Stimulated activated CD8-positive, alpha-beta memory T cell treated with anti-CD3 and anti-CD28 coated beads, Interleukin-7, amount 100 ng/mL, for 4 hours (primary cell): ENCODE results near the gene GJA4.
"Not testable (repeated sequence)": the region's sequence is repeated elsewhere in the genome, so short reads cannot be mapped to it uniquely, and the experiment has no call there.

ENCODE experiments used
- DNase-seq, 2 donors: peaks; one replicate each; pipeline ENCODE4 v3.0.0-alpha.2; 2020; ENCODE audit warnings: low read depth in 2 of 2

Gene GJA4

DNA sequence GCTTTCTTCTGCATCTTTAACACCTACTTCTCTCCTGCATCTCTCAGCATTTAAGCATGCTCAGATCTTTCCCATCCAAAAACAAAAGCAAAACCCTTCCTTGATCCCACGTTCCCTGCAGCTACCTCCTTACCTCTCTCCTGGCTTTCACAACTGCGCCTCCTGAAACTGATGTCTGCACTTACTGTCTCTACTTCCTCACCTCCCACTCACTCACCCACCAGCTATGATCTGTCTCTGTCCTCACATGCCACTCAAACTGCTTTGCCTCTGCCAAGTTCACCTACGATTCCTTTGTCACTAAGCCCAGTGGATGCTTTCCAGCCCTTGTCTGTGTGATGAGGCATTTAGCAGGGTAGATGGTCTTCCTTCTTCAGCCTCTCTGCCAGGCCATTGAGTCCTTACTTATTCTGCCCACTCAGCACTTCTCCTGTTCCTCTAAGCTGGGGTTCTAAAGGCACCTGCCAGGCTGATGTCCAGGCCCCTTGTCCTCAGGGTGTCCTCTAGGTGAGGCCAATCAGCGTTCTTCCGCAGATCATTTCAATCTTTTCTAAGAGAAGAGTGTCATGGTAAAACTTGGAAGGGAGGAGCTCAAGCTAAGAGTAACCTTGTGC is 21.8 kb upstream of the GJA4 start:
- DNase-seq: no peak

DNA sequence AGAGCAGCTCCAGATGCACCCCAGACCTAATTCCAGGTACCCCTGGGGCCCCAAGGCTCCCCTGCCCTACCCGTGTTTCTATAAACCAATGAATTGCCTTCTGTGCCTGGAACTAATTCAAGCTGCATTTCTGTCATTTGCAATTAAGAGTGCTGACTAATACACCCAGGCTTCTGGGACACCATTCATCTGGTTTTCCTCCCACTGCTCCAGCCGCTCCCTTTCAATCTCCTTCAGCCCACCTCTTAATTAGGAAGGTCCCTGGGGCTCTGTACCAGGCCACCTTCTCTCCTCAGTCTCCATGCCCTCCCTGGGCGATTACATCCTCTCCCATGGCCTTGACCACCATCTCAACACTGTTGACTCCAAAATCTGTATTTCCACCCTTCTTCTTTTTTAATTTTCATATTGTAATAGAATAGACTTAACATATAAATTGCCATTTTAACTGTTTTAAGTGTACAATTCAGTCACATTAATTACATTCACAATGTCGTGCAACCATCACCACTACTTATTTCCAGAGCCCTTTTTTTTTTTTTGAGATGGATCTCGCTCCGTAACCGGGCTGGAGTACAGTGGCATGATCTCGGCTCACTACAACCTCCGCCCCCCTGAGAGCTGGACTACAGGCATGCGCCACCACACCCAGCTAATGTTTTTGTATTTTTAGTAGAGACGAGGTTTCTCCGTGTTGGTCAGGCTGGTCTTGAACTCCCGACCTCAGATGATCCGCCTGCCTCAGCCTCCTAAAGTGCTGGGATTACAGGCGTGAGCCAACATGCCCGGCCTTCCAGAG is 21.0 kb upstream of the GJA4 start:
- no peak for DNase-seq

DNA sequence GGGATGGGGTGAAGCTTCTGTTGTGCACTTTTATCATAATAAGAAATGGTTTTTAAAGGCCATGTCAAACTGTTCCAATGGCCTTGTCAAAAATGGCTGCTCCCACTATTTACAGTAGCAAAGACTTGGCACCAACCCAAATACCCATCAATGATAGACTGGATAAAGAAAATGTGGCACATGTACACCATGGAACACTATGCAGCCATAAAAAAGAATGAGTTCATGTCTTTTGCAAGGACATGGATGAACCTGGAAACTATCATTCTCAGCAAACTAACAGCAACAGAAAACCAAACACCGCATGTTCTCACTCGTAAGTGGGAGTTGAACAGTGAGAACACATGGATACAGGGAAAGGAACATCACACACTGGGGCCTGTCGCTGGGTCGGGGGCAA is 19.7 kb upstream of the GJA4 start:
- DNase-seq: not testable (repeated sequence)

DNA sequence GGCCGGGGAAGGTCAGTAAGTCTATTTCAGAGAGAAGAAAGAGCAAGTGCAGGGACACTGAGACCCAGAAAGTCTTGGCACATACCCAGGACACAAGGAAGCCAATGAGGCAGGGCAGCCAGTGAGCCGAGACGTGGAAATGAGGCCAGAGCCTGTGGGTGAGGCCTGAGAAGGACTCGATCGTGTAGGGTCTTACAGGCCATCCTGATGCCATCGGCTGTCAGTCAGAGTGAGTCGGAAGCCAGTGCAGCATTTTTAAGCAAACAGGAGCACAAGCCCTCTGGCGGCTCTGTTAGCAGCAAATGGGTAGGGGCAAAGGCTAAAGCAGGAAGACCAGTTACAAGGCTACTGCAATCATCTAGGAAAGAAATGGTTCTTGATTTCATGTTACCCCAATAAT is 17.8 kb upstream of the GJA4 start:
- no peak for DNase-seq

- no peak for DNase-seq
These were observed 15.9 kb upstream of the GJA4 start for GRCh38 chr1:34776911-34777310.

GRCh38 chr1:34777519-34778321 is 15.1 kb upstream of the GJA4 start:
- DNase-seq: no peak

- DNase-seq: no peak
These were observed 14.4 kb upstream of the GJA4 start for GRCh38 chr1:34778381-34778780.

DNA sequence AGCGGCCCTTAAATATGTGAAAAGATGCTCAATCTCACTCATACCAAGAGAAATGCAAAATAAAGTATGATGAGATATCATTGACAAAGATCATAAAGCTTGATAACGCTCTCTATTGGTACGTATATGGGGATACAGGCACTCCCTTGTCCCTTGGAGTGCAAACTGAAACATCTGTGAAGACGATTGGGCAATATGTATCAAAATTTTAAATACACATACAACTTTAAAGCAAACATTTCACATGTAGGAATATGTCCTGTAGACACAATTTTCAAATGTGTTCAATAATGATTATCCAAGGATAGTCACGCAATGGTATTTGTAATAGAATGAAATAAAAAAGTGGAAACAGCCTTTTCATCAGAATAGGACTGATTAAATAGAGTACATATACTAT is 13.8 kb upstream of the GJA4 start:
- no peak for DNase-seq

GRCh38 chr1:34779526-34779925 is 13.3 kb upstream of the GJA4 start:
- DNase-seq: no peak

GRCh38 chr1:34779962-34780361 is 12.8 kb upstream of the GJA4 start:
- no peak for DNase-seq

GRCh38 chr1:34780528-34780927 is 12.3 kb upstream of the GJA4 start:
- DNase-seq: no peak

DNA sequence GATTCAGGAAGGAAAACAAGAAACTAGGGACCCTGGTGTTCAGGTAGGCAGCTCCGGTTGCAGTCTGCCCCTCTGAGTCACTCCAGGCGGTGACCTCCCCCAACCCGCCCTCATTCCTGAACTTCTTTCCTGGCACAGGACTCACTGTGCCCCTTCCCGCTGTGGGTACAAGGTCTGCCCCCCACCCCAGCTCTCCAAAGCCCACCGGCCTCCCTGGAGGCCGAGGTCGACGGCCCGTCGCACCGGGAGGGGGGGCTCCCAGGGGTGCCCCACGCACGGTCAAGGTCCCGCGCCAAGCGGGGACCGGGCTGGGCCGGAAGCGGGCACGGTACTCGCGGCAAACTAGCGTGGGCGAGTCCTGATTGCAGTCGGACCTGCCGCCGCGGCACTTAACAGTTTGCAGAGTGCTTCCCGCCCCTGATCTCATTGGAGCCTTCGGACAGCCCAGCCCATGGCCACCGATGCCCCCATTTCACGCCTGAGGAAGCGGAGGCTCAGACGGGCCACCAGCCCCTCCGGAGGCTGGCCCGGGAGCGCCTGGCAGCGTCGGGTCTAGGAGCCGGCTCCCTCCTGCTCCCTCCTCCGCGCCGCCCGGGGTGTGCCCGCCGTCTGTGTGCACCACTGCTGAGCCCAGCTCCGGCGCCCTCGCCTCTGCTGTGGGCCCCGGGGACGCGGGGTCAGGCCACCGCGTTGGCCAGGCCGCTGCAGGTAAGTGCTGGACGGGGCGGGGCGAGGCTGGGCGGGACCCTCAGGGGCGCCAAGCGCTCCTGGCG is 11.5 kb upstream of the GJA4 start, which contains the start of gene GJB3:
Gene GJB3 (plus strand): TSS at position 144 of the 773 bp plus-strand sequence. CDS start 3,549 bp downstream, outside the sequence.
- no peak for DNase-seq

DNA sequence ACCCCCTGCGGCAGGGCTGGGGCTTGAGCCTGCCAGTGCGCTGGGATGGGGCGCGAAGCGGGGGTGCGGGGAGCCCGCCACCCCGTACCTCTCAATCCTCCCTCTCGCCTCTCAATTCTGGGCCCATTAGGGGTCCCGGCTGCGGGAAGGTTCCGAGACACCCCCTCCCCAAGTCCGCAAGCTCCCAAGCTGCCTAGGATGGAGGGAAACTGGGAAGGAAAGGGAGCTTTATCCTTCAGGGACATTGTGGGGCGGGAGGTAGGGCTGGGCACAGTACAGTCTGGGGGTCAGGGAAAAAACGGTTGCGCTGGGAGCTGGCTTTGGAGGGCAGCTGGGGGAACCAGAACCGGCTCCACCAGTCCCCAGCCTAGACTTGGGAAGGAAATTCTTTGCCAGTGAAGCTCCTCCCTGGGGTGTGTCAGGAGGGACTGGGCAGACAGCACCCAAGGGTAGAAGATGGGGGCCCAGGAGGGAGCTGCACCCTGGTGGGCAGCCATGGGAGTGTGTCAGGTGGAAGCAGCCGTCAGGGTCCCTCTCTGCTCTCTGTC is 10.9 kb upstream of the GJA4 start:
- DNase-seq: no peak

GRCh38 chr1:34784751-34785221 is 8.0 kb upstream of the GJA4 start:
- no peak for DNase-seq

GRCh38 chr1:34785231-34785874 is 7.4 kb upstream of the GJA4 start:
- DNase-seq: no peak

GRCh38 chr1:34785875-34786470 is 6.8 kb upstream of the GJA4 start:
- DNase-seq: no peak

GRCh38 chr1:34786521-34787325 is 6.1 kb upstream of the GJA4 start:
- DNase-seq: peak; percentile 21 to 29

DNA sequence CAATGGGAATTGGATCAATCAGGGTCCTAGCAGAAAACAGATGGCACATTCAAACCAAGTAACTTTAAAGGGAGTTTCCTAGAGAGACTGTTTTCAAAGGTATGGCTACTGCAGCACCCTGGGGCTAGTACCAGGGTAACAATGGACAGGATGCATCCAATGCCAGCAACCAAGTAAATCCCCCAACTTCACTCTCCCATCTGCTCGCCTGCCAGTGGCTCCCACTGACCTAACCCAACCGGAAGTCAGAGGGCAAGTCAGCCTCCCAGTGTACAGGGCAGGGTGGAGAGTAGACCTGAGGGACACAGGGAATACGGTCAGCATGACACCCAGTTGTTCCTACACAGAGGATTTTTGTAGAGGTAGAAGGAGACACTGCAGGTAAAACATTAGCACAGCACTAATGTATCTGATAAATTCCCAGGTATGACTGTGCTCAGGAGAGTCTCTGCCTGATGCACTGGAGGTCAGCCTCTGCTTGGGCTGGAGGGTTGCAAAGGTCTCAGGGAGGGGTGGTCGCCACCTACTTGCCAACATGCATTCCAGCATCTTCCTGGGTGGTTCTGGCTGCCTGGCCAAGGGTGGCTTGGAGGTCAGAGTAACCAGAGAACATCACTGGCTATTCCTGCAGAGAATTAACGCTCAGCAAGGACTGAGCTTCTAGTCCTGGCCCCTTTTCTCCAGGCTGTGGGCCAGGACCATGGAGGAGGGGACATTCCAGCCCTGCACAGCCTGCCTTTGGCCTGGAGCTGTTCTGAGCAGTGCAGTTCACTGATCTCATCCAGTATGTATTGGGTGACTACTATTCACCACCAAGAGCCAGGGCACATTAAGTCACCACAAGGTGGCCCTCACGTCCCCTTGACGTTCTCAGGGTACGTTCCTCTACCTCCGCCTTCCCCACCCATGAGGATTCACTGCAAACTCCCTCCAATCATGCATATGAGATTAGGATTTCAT is 5.1 kb upstream of the GJA4 start:
- DNase-seq: no peak
